ENCODE data around the gene BHMT.

DNA sequence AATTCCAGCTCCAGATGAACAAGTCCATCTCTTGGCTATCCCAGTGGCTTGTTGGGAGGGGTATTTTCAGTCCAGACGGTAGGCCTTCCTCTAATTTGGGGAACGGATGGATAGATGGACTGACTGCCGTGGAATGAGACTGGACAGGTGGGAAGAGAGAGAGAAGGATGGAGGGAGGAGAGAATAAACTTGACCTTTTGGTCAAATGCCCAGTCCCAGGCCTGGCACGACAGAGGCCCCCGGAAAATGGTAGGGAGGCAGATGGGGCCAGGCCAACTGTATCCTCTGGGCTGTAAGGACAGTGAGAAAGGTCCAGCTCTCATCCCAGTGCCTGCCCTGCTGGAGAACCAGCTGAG is 1.1 kb downstream of the BHMT start:
- TF ChIP-seq, protein P1, sequence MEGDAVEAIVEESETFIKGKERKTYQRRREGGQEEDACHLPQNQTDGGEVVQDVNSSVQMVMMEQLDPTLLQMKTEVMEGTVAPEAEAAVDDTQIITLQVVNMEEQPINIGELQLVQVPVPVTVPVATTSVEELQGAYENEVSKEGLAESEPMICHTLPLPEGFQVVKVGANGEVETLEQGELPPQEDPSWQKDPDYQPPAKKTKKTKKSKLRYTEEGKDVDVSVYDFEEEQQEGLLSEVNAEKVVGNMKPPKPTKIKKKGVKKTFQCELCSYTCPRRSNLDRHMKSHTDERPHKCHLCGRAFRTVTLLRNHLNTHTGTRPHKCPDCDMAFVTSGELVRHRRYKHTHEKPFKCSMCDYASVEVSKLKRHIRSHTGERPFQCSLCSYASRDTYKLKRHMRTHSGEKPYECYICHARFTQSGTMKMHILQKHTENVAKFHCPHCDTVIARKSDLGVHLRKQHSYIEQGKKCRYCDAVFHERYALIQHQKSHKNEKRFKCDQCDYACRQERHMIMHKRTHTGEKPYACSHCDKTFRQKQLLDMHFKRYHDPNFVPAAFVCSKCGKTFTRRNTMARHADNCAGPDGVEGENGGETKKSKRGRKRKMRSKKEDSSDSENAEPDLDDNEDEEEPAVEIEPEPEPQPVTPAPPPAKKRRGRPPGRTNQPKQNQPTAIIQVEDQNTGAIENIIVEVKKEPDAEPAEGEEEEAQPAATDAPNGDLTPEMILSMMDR (IDR thresholded peaks at IDR 0.05) = no peak
- TF ChIP-seq POLR2A (IDR thresholded peaks at IDR 0.05) = no peak
